Tibial artery (tissue), 4 donors: ENCODE measurements around the gene LMOD3.

Source experiments
- DNase-seq, 2 donors: peaks; one replicate each; pipeline ENCODE4 v3.0.0-alpha.2; 2019
- H3K27ac ChIP-seq, 2 donors: fragments of 200-600 bp; sonication (generic) in 1 of 2; 1 replicate in 1 of 2; 2 replicates in 1 of 2; pipeline ENCODE4 v1.5.1; 2018 to 2019; ENCODE audit warnings: mild to moderate bottlenecking in 1 of 2
- H3K27me3 ChIP-seq, 2 donors: fragments of 200-600 bp; sonication (generic) in 1 of 2; one replicate each; pipeline versions ENCODE4 v1.5.1 to v1.6.0; 2016 to 2019
- H3K36me3 ChIP-seq, 3 donors: fragments of 200-600 bp; sonication (generic) in 2 of 3; one replicate each; pipeline ENCODE4 v1.5.1; 2016 to 2019; ENCODE audit warnings: mild to moderate bottlenecking in 2 of 3
- H3K4me1 ChIP-seq, 4 donors: fragments of 200-600 bp; sonication (generic) in 2 of 4; 1 replicate in 3 of 4; 2 replicates in 1 of 4; pipeline ENCODE4 v1.5.1; 2016 to 2019
- H3K4me3 ChIP-seq, 2 donors: fragments of 200-600 bp; sonication (generic) in 1 of 2; 1 replicate in 1 of 2; 2 replicates in 1 of 2; pipeline ENCODE4 v1.5.1; 2018 to 2019; ENCODE audit warnings: mild to moderate bottlenecking in 2 of 2
- H3K9me3 ChIP-seq, 3 donors: fragments of 200-600 bp; sonication (generic) in 1 of 3; one replicate each; pipeline ENCODE4 v1.5.1; 2016 to 2019
- CTCF ChIP-seq, 2 experiments: fragments of 200-600 bp in 1 of 2; fragments of 450-650 bp in 1 of 2; IDR thresholded peaks; one replicate each; pipeline ENCODE4 v1.5.1; 2017 to 2019; ENCODE audit warnings: antibody characterized with exemption in 2 of 2, mild to moderate bottlenecking in 1 of 2, moderate library complexity in 1 of 2
- intact Hi-C: fragments of 100-400 bp; cut with DNase I; formaldehyde crosslinking; loops from one replicate; pipeline ENCODE4 v1.15.0; 2023; ENCODE audit warnings: low total_unique reads

Gene LMOD3

GRCh38 chr3:69162308-69162980 lies 40.0 kb upstream of the LMOD3 start:
- Histone ChIP-seq H3K36me3 (no peaks in the 10 kb centered on the region), H3K27ac (no peak overlapping the region), H3K4me3 (no peak overlapping the region), H3K27me3 (no peaks in the 10 kb centered on the region), H3K9me3 (no peaks in the 10 kb centered on the region), H3K4me1 (no peaks in the 10 kb centered on the region)
- DNase-seq, result no peak
- no peak for TF ChIP-seq CTCF (IDR thresholded peaks at IDR 0.05)
- intact Hi-C loops, result loop anchor here (10.0 kb wide), 1 partner anchor 252 kb away; no protein-coding TSS in a partner anchor

GRCh38 chr3:69161587-69162307 lies 39.4 kb upstream of the LMOD3 start:
- Histone ChIP-seq H3K27ac (no peak overlapping the region), H3K9me3 (no peaks in the 10 kb centered on the region), H3K36me3 (no peaks in the 10 kb centered on the region), H3K4me3 (no peak overlapping the region), H3K27me3 (no peaks in the 10 kb centered on the region), H3K4me1 (no peaks in the 10 kb centered on the region)
- no peak for DNase-seq
- intact Hi-C loops, result loop anchor here (10.0 kb wide), 1 partner anchor 253 kb away; no protein-coding TSS in a partner anchor
- TF ChIP-seq CTCF (IDR thresholded peaks at IDR 0.05), result peak; percentile 87 to 90

GRCh38 chr3:69160525-69160924 lies 38.1 kb upstream of the LMOD3 start:
- no peak for DNase-seq
- no peaks in the 10 kb centered on the region for H3K9me3 ChIP-seq
- intact Hi-C loops, result loop anchor here (10.0 kb wide), 1 partner anchor 254 kb away; no protein-coding TSS in a partner anchor
- H3K36me3 ChIP-seq, result no peaks in the 10 kb centered on the region
- no peak overlapping the region for H3K4me3 ChIP-seq
- no peak for TF ChIP-seq CTCF (IDR thresholded peaks at IDR 0.05)
- no peak overlapping the region for H3K27ac ChIP-seq
- peaks cover 0 to 1% of the 10 kb centered on the region in 2 donors for H3K27me3 ChIP-seq
- no peaks in the 10 kb centered on the region for H3K4me1 ChIP-seq

GRCh38 chr3:69160107-69160506 lies 37.7 kb upstream of the LMOD3 start:
- Histone ChIP-seq H3K27me3 (peaks cover 0 to 5% of the 10 kb centered on the region in 2 donors), H3K9me3 (no peaks in the 10 kb centered on the region), H3K4me1 (no peaks in the 10 kb centered on the region), H3K27ac (no peak overlapping the region), H3K36me3 (no peaks in the 10 kb centered on the region), H3K4me3 (no peak overlapping the region)
- no peak for DNase-seq
- no peak for TF ChIP-seq CTCF (IDR thresholded peaks at IDR 0.05)
- intact Hi-C loops, result loop anchor here (10.0 kb wide), 1 partner anchor 255 kb away; no protein-coding TSS in a partner anchor

- Histone ChIP-seq H3K36me3 (no peaks in the 10 kb centered on the region), H3K4me1 (no peaks in the 10 kb centered on the region), H3K9me3 (no peaks in the 10 kb centered on the region), H3K27me3 (no peaks in the 10 kb centered on the region), H3K4me3 (no peak overlapping the region), H3K27ac (no peak overlapping the region)
- intact Hi-C loops, result no loop called here
- no peak for DNase-seq
- TF ChIP-seq CTCF (IDR thresholded peaks at IDR 0.05), result no peak
Measured at GRCh38 chr3:69149586-69149985, 27.2 kb upstream of the LMOD3 start.
